Transverse colon (tissue), 4 donors: ENCODE data around the gene ERICH4.

Experiments
- CTCF ChIP-seq, 5 experiments: fragments of 200-600 bp in 3 of 5; fragments of 450-650 bp in 2 of 5; sonication (generic) in 3 of 5; IDR thresholded peaks; 1 replicate in 2 of 5; 2 replicates in 3 of 5; pipeline ENCODE4 v1.5.1; 2016 to 2017; ENCODE audit warnings: antibody characterized with exemption in 5 of 5, inconsistent platforms in 3 of 5, mild to moderate bottlenecking in 2 of 5, moderate library complexity in 1 of 5
- POLR2A ChIP-seq: fragments of 450-650 bp; IDR thresholded peaks from one replicate; pipeline ENCODE4 v1.6.1; 2016; ENCODE audit warnings: antibody characterized with exemption, mild to moderate bottlenecking, moderate library complexity
- POLR2AphosphoS5 ChIP-seq, 3 donors: sonication (generic); formaldehyde crosslinking; IDR thresholded peaks; one replicate each; pipeline ENCODE4 v1.6.1; 2016; ENCODE audit warnings: antibody characterized with exemption in 3 of 3

GRCh38 chr19:41399091-41399490, 43.9 kb upstream of the ERICH4 start:
- TF ChIP-seq CTCF (IDR thresholded peaks at IDR 0.05): no peak
- no peak for TF ChIP-seq POLR2AphosphoS5 (IDR thresholded peaks at IDR 0.05)
- TF ChIP-seq POLR2A: no peak
